HEK293 (cell line): ENCODE data around the gene HOXA3.
A peak's percentile ranks its signal among the peaks of the same experiment; 100 is the strongest.

ENCODE experiments used
- BCL11B ChIP-seq: fragments of 450-650 bp; formaldehyde crosslinking; IDR thresholded peaks from 2 replicates; pipeline ENCODE4 v1.5.1; 2016; ENCODE audit warnings: low read depth, missing biosample characterization, missing genetic modification characterization
- GLI2 ChIP-seq: fragments of 450-650 bp; formaldehyde crosslinking; IDR thresholded peaks from 2 replicates; pipeline ENCODE4; 2017; ENCODE audit warnings: missing biosample characterization, missing genetic modification characterization, low read depth, borderline replicate concordance
- KLF1 ChIP-seq: fragments of 450-650 bp; formaldehyde crosslinking; IDR thresholded peaks from 2 replicates; pipeline ENCODE4 v1.5.1; 2016; ENCODE audit warnings: missing biosample characterization, missing genetic modification characterization
- REPIN1 ChIP-seq: fragments of 450-650 bp; formaldehyde crosslinking; IDR thresholded peaks from 2 replicates; pipeline ENCODE4 v1.5.1; 2017; ENCODE audit warnings: missing biosample characterization, missing genetic modification characterization, low read depth
- SETDB1 ChIP-seq: IDR thresholded peaks from one replicate; pipeline ENCODE4 v1.6.1; 2017; ENCODE audit warnings: mild to moderate bottlenecking, low read length, moderate library complexity, mixed read lengths; ENCODE audit not compliant: insufficient read length
- SP2 ChIP-seq: fragments of 450-650 bp; formaldehyde crosslinking; IDR thresholded peaks from 2 replicates; pipeline ENCODE4 v1.5.1; 2016; ENCODE audit warnings: missing biosample characterization, missing genetic modification characterization
- ZBTB48 ChIP-seq: fragments of 450-650 bp; formaldehyde crosslinking; IDR thresholded peaks from 2 replicates; pipeline ENCODE4 v1.5.1; 2016; ENCODE audit warnings: missing biosample characterization, missing genetic modification characterization
- ZFP41 ChIP-seq: fragments of 450-650 bp; formaldehyde crosslinking; IDR thresholded peaks from 2 replicates; pipeline ENCODE4 v1.5.1; 2016; ENCODE audit warnings: missing biosample characterization, missing genetic modification characterization, borderline replicate concordance
- ZNF114 ChIP-seq: fragments of 450-650 bp; formaldehyde crosslinking; IDR thresholded peaks from 2 replicates; pipeline ENCODE4 v1.5.0; 2017; ENCODE audit warnings: missing biosample characterization, missing genetic modification characterization
- ZNF157 ChIP-seq: fragments of 450-650 bp; formaldehyde crosslinking; IDR thresholded peaks from 2 replicates; pipeline ENCODE4 v1.5.1; 2016; ENCODE audit warnings: missing biosample characterization, missing genetic modification characterization
- ZNF175 ChIP-seq: fragments of 450-650 bp; formaldehyde crosslinking; IDR thresholded peaks from 2 replicates; pipeline ENCODE4 v1.5.1; 2016; ENCODE audit warnings: missing biosample characterization, missing genetic modification characterization
- ZNF211 ChIP-seq: fragments of 450-650 bp; formaldehyde crosslinking; IDR thresholded peaks from 2 replicates; pipeline ENCODE4 v1.5.1; 2016; ENCODE audit warnings: low read depth, missing biosample characterization, missing genetic modification characterization
- ZNF239 ChIP-seq: fragments of 450-650 bp; formaldehyde crosslinking; IDR thresholded peaks from 2 replicates; pipeline ENCODE4 v1.5.1; 2016; ENCODE audit warnings: missing biosample characterization, missing genetic modification characterization
- ZNF24 ChIP-seq: fragments of 450-650 bp; formaldehyde crosslinking; IDR thresholded peaks from 2 replicates; pipeline ENCODE4 v1.5.1; 2016; ENCODE audit warnings: missing biosample characterization, missing genetic modification characterization
- ZNF266 ChIP-seq: fragments of 450-650 bp; formaldehyde crosslinking; IDR thresholded peaks from 2 replicates; pipeline ENCODE4 v1.5.1; 2016; ENCODE audit warnings: missing biosample characterization, missing genetic modification characterization, low read depth
- ZNF350 ChIP-seq: fragments of 450-650 bp; formaldehyde crosslinking; IDR thresholded peaks from 2 replicates; pipeline ENCODE4 v1.5.0; 2017; ENCODE audit warnings: missing biosample characterization, mild to moderate bottlenecking, missing genetic modification characterization
- ZNF433 ChIP-seq: fragments of 450-650 bp; formaldehyde crosslinking; IDR thresholded peaks from 2 replicates; pipeline ENCODE4 v1.5.1; 2016; ENCODE audit warnings: missing biosample characterization, missing genetic modification characterization, low read depth
- ZNF560 ChIP-seq: fragments of 450-650 bp; formaldehyde crosslinking; IDR thresholded peaks from 2 replicates; pipeline ENCODE4 v1.5.1; 2017; ENCODE audit warnings: missing biosample characterization, missing genetic modification characterization, borderline replicate concordance
- ZNF561 ChIP-seq: fragments of 450-650 bp; IDR thresholded peaks from 2 replicates; pipeline ENCODE4 v1.5.1; 2018; ENCODE audit warnings: missing biosample characterization, missing genetic modification characterization, borderline replicate concordance
- ZNF600 ChIP-seq: fragments of 450-650 bp; formaldehyde crosslinking; IDR thresholded peaks from 2 replicates; pipeline ENCODE4 v1.5.1; 2016; ENCODE audit warnings: missing biosample characterization, missing genetic modification characterization
- ZNF621 ChIP-seq: fragments of 450-650 bp; formaldehyde crosslinking; IDR thresholded peaks from 2 replicates; pipeline ENCODE4 v1.5.1; 2017; ENCODE audit warnings: missing biosample characterization, missing genetic modification characterization
- ZNF747 ChIP-seq: fragments of 450-650 bp; formaldehyde crosslinking; IDR thresholded peaks from 2 replicates; pipeline ENCODE4 v1.5.1; 2016; ENCODE audit warnings: missing biosample characterization, missing genetic modification characterization
- ZNF791 ChIP-seq: fragments of 450-650 bp; formaldehyde crosslinking; IDR thresholded peaks from 2 replicates; pipeline ENCODE4 v1.5.1; 2016; ENCODE audit warnings: missing biosample characterization, missing genetic modification characterization
- ZNF843 ChIP-seq: fragments of 450-650 bp; formaldehyde crosslinking; IDR thresholded peaks from 2 replicates; pipeline ENCODE4 v1.5.1; 2016; ENCODE audit warnings: missing biosample characterization, missing genetic modification characterization
- TF ChIP-seq, protein P1 (sequence below): fragments of 450-650 bp; formaldehyde crosslinking; IDR thresholded peaks from 2 replicates; pipeline ENCODE4 v1.5.1; 2016; ENCODE audit warnings: missing biosample characterization, missing genetic modification characterization
- TF ChIP-seq, protein P2 (sequence below): fragments of 450-650 bp; formaldehyde crosslinking; IDR thresholded peaks from 2 replicates; pipeline ENCODE4 v1.5.1; 2016; ENCODE audit warnings: missing biosample characterization, missing genetic modification characterization
- TF ChIP-seq, protein P3 (sequence below): fragments of 450-650 bp; formaldehyde crosslinking; IDR thresholded peaks from 2 replicates; pipeline ENCODE4 v1.5.1; 2017; ENCODE audit warnings: missing biosample characterization, missing genetic modification characterization
- TF ChIP-seq, protein P4 (sequence below): fragments of 450-650 bp; formaldehyde crosslinking; IDR thresholded peaks from 2 replicates; pipeline ENCODE4 v1.5.1; 2016; ENCODE audit warnings: missing biosample characterization, missing genetic modification characterization

HOXA3 gene

DNA sequence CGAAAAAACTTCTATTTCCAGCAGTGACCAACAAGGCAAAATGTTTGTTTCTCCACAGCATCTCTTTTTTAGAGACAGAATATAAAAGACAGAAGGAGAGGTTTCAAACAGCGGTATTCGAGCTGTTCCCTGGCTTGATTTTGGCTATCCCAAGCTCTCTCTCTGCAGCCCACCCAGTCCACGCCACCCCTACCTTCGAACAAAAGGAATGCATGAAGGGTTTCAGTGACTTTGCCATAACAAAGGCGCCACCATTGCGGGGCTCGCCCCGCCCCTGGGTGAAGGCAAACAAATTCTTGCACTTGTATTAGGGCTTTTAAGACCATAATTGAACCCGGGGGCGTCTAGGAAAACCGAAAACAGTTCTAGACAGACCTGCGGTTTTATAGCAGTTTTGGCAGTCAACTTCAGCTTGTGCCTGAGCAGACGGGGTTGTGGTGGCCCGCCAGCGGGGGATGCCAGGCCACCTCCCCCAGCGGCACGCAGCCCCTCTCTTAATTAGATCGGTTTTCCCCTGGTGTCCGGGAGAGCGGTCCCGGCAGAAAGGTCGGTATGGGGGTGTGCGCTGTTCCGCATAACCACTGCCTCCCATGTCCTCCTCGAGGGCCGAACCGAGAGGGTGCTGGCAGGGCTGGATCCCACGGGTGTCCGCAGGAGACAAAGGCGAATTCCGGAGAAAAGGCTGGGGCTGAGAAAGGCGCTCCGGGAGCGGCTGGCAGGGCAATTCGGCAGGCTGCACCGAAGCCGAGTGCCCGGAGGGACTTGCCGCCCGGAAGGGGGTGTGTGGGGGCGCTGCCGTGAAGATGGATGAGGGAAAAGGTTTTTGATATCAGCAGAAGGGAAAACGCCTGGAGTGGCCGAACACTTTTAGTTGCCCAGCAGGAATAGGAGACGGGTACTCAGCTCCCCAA lies 35.3 kb upstream of the HOXA3 start (continued):
- TF ChIP-seq ZNF791 (tag by site-specific recombination) (no peak), ZNF211 (tag by site-specific recombination) (no peak), ZBTB48 (tag by site-specific recombination) (no peak), ZNF175 (tag by site-specific recombination) (no peak), ZNF239 (tag by site-specific recombination) (no peak), ZNF157 (tag by site-specific recombination) (no peak), ZNF600 (no peak), BCL11B (tag by site-specific recombination) (no peak), ZNF266 (tag by site-specific recombination) (no peak), KLF1 (tag by site-specific recombination) (no peak), ZNF433 (no peak), ZNF843 (tag by site-specific recombination) (peak; percentile 28; the same call in 1 of the 2 replicates), ZNF350 (tag by site-specific recombination) (no peak), REPIN1 (no peak), ZNF747 (tag by site-specific recombination) (no peak), SETDB1 (no peak), ZFP41 (tag by site-specific recombination) (no peak), ZNF24 (tag by site-specific recombination) (no peak), ZNF114 (tag by site-specific recombination) (no peak), ZNF621 (tag by site-specific recombination) (no peak), GLI2 (tag by site-specific recombination) (no peak; the same call in 1 of the 2 replicates), ZNF560 (tag by site-specific recombination) (no peak), SP2 (tag by site-specific recombination) (no peak), ZNF561 (tag by site-specific recombination) (no peak)
- TF ChIP-seq, protein P1, sequence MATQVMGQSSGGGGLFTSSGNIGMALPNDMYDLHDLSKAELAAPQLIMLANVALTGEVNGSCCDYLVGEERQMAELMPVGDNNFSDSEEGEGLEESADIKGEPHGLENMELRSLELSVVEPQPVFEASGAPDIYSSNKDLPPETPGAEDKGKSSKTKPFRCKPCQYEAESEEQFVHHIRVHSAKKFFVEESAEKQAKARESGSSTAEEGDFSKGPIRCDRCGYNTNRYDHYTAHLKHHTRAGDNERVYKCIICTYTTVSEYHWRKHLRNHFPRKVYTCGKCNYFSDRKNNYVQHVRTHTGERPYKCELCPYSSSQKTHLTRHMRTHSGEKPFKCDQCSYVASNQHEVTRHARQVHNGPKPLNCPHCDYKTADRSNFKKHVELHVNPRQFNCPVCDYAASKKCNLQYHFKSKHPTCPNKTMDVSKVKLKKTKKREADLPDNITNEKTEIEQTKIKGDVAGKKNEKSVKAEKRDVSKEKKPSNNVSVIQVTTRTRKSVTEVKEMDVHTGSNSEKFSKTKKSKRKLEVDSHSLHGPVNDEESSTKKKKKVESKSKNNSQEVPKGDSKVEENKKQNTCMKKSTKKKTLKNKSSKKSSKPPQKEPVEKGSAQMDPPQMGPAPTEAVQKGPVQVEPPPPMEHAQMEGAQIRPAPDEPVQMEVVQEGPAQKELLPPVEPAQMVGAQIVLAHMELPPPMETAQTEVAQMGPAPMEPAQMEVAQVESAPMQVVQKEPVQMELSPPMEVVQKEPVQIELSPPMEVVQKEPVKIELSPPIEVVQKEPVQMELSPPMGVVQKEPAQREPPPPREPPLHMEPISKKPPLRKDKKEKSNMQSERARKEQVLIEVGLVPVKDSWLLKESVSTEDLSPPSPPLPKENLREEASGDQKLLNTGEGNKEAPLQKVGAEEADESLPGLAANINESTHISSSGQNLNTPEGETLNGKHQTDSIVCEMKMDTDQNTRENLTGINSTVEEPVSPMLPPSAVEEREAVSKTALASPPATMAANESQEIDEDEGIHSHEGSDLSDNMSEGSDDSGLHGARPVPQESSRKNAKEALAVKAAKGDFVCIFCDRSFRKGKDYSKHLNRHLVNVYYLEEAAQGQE (tag by site-specific recombination) = no peak
- TF ChIP-seq, protein P2, sequence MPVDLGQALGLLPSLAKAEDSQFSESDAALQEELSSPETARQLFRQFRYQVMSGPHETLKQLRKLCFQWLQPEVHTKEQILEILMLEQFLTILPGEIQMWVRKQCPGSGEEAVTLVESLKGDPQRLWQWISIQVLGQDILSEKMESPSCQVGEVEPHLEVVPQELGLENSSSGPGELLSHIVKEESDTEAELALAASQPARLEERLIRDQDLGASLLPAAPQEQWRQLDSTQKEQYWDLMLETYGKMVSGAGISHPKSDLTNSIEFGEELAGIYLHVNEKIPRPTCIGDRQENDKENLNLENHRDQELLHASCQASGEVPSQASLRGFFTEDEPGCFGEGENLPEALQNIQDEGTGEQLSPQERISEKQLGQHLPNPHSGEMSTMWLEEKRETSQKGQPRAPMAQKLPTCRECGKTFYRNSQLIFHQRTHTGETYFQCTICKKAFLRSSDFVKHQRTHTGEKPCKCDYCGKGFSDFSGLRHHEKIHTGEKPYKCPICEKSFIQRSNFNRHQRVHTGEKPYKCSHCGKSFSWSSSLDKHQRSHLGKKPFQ (tag by site-specific recombination) = no peak
- TF ChIP-seq, protein P3, sequence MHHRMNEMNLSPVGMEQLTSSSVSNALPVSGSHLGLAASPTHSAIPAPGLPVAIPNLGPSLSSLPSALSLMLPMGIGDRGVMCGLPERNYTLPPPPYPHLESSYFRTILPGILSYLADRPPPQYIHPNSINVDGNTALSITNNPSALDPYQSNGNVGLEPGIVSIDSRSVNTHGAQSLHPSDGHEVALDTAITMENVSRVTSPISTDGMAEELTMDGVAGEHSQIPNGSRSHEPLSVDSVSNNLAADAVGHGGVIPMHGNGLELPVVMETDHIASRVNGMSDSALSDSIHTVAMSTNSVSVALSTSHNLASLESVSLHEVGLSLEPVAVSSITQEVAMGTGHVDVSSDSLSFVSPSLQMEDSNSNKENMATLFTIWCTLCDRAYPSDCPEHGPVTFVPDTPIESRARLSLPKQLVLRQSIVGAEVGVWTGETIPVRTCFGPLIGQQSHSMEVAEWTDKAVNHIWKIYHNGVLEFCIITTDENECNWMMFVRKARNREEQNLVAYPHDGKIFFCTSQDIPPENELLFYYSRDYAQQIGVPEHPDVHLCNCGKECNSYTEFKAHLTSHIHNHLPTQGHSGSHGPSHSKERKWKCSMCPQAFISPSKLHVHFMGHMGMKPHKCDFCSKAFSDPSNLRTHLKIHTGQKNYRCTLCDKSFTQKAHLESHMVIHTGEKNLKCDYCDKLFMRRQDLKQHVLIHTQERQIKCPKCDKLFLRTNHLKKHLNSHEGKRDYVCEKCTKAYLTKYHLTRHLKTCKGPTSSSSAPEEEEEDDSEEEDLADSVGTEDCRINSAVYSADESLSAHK = no peak; the same call in 1 of the 2 replicates
- TF ChIP-seq, protein P4, sequence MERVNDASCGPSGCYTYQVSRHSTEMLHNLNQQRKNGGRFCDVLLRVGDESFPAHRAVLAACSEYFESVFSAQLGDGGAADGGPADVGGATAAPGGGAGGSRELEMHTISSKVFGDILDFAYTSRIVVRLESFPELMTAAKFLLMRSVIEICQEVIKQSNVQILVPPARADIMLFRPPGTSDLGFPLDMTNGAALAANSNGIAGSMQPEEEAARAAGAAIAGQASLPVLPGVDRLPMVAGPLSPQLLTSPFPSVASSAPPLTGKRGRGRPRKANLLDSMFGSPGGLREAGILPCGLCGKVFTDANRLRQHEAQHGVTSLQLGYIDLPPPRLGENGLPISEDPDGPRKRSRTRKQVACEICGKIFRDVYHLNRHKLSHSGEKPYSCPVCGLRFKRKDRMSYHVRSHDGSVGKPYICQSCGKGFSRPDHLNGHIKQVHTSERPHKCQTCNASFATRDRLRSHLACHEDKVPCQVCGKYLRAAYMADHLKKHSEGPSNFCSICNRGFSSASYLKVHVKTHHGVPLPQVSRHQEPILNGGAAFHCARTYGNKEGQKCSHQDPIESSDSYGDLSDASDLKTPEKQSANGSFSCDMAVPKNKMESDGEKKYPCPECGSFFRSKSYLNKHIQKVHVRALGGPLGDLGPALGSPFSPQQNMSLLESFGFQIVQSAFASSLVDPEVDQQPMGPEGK (tag by site-specific recombination) = no peak; the same call in none of the 2 replicates
